ENCODE results near the gene RFX8.

RFX8 gene

GRCh38 chr2:101429453-101429852 is 45.5 kb downstream of the RFX8 start:
- Mint-ChIP-seq H3K9me3 (no peaks in the 10 kb centered on the region), H3K27ac (no peak overlapping the region), H3K4me1 (peaks cover 17% of the 10 kb centered on the region), H3K36me3 (ENCODE audit: low read depth) (no peaks in the 10 kb centered on the region), H3K27me3 (ENCODE audit: low read depth) (peaks cover 8% of the 10 kb centered on the region), H3K4me3 (no peak overlapping the region)
- no peak for TF ChIP-seq CTCF (IDR thresholded peaks at IDR 0.05; ENCODE audit: unreplicated experiment in 3 of 3)

- TF ChIP-seq CTCF (IDR thresholded peaks at IDR 0.05; ENCODE audit: unreplicated experiment in 3 of 3): no peak
- Mint-ChIP-seq H3K36me3 (ENCODE audit: low read depth) (no peaks in the 10 kb centered on the region), H3K4me1 (peaks cover 11% of the 10 kb centered on the region), H3K27ac (no peak overlapping the region), H3K9me3 (no peaks in the 10 kb centered on the region), H3K27me3 (ENCODE audit: low read depth) (peaks cover 4% of the 10 kb centered on the region), H3K4me3 (no peak overlapping the region)
Measured at GRCh38 chr2:101428422-101429176, 46.3 kb downstream of the RFX8 start.

- Mint-ChIP-seq H3K4me1 (peaks cover 6% of the 10 kb centered on the region), H3K27ac (no peak overlapping the region), H3K9me3 (no peaks in the 10 kb centered on the region), H3K27me3 (ENCODE audit: low read depth) (peaks cover 4% of the 10 kb centered on the region), H3K4me3 (no peak overlapping the region), H3K36me3 (ENCODE audit: low read depth) (no peaks in the 10 kb centered on the region)
- no peak for TF ChIP-seq CTCF (IDR thresholded peaks at IDR 0.05; ENCODE audit: unreplicated experiment in 3 of 3)
Measured at GRCh38 chr2:101427743-101428142, 47.2 kb downstream of the RFX8 start.

GRCh38 chr2:101427240-101427639 is 47.7 kb downstream of the RFX8 start:
- TF ChIP-seq CTCF (IDR thresholded peaks at IDR 0.05; ENCODE audit: unreplicated experiment in 3 of 3): no peak

GRCh38 chr2:101426822-101427221 is 48.1 kb downstream of the RFX8 start:
- no peak for TF ChIP-seq CTCF (IDR thresholded peaks at IDR 0.05; ENCODE audit: unreplicated experiment in 3 of 3)
- H3K9me3 Mint-ChIP-seq: no peaks in the 10 kb centered on the region
- peaks cover 6% of the 10 kb centered on the region for H3K4me1 Mint-ChIP-seq
- no peak overlapping the region for H3K27ac Mint-ChIP-seq
- no peak overlapping the region for H3K4me3 Mint-ChIP-seq
- H3K27me3 Mint-ChIP-seq (ENCODE audit: low read depth): peaks cover 4% of the 10 kb centered on the region
- H3K36me3 Mint-ChIP-seq (ENCODE audit: low read depth): no peaks in the 10 kb centered on the region

More at GRCh38 chr2:101427240-101427639, 47.7 kb downstream of the RFX8 start:
- Mint-ChIP-seq H3K27me3 (ENCODE audit: low read depth) (peaks cover 4% of the 10 kb centered on the region), H3K36me3 (ENCODE audit: low read depth) (no peaks in the 10 kb centered on the region), H3K9me3 (no peaks in the 10 kb centered on the region), H3K4me3 (no peak overlapping the region), H3K4me1 (peaks cover 6% of the 10 kb centered on the region), H3K27ac (no peak overlapping the region)

GRCh38 chr2:101420623-101421022 is 54.3 kb downstream of the RFX8 start:
- no peaks in the 10 kb centered on the region for H3K36me3 Mint-ChIP-seq (ENCODE audit: low read depth)
- no peak overlapping the region for H3K4me3 Mint-ChIP-seq
- peaks cover 19% of the 10 kb centered on the region for H3K4me1 Mint-ChIP-seq
- no peaks in the 10 kb centered on the region for H3K9me3 Mint-ChIP-seq
- no peak for TF ChIP-seq CTCF (IDR thresholded peaks at IDR 0.05; ENCODE audit: unreplicated experiment in 3 of 3)
- peaks cover 4% of the 10 kb centered on the region for H3K27me3 Mint-ChIP-seq (ENCODE audit: low read depth)
- H3K27ac Mint-ChIP-seq: no peak overlapping the region

All from nephron (organoid).